Measurements from ENCODE around the gene MARK3. TPM values are rescaled to one million over a fixed set of nuclear protein-coding genes. Genes with fewer than 3 reads are reported as not detected.

Gene MARK3
- total and polyA plus RNA-seq, 5 experiments from 2014 or later = 26.8 to 128 (median 36.5) TPM

DNA sequence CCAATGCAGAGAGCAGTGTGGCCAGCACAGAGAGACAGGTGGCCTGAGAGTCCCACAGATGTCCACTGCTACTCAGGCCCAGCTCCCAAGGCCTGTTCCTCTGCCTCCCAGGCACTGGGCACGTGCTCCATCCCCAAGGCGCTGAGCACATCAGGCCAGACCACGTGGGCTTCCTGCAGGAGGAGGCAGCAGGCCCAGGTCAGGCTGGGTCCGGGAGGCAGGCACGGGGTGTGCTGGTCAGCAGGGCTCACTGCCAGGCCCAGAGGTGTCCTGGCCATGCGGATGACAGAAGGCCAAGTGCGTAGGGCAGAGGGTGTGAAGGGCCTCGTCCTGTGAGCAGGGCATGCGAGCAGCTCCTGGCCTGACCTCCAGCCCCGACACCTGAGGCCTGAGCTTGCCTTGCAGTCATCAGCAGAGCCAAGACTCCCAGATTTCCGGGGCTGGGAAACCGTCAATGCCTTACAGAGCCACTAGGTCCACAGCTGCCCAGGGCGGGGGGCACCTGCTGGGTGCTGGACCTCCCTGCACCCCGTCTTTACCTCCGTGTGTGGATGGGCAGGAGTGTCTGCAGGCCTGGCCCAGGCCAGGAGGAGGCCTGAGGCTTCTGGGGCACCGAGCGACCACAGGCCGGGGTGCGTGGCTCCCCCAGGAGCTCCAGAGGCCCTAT, 158.6 kb downstream of the MARK3 start:
- peak in 1 of 10 donors; percentile 55 for DNase-seq
- Mint-ChIP-seq H3K4me1 (peaks cover 0 to 4% (median 2%) of the 10 kb centered on the region in 4 donors), H3K27me3 (peaks cover 0 to 3% (median 0%) of the 10 kb centered on the region in 5 donors), H3K9me3 (no peaks in the 10 kb centered on the region), H3K4me3 (no peak overlapping the region), H3K27ac (no peak overlapping the region), H3K36me3 (no peaks in the 10 kb centered on the region)
- ATAC-seq = no peak
- POLR2A ChIA-PET = interaction anchor here (0.6 to 0.9 kb wide), 2 partner anchors 20 to 98 kb away, joined by 3 read pairs; no protein-coding TSS in a partner anchor

DNA sequence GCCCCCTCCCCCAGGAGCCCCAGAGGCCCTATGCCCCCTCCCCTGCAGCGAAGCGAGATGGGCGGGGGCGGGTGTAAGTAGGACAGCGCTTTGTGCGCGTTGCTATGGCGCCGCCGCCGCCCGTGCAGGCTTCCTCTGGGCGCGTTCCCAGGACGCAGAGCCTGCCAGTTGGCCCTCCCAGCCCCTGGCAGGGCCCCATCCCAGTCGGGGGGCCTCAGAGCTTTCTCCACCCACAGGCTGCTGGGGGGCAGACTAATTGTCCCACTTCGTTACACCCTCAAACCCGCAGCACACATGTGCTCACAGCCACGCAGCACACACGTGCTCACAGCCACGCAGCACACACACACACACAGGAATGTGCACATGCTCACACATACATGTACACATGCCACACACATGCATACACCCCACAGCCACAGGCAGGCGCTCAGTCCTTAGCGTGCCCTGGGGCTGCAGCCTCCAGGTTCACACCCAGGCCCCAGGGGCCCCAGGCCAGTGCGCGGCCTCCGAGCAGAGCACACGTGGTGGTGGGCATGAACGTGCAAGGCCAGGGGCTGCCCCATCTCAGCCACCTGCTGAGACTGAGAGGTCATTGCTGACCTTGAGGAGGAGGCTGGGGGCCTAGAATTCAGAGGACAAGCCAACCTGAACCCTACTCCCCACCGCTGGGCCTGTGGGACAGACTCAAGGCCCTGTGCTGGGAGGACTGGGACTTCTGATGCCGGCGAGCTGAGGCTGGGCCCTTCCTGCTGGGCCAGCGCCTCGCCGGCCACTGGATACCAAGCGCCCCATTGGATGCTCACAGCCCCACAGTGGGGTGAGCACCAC, 159.4 kb downstream of the MARK3 start:
- H3K36me3 Mint-ChIP-seq = no peaks in the 10 kb centered on the region
- POLR2A ChIA-PET = interaction anchor here (0.6 to 2.3 kb wide), 4 partner anchors 11 to 786 kb away, joined by 3 to 9 read pairs (median 4); partner anchors contain the start of gene TRMT61A

GRCh38 chr14:103545219-103545914, 160.2 kb downstream of the MARK3 start:
- peak overlapping the region in 1 of 10 donors; percentile 72 for H3K27ac Mint-ChIP-seq
- POLR2A ChIA-PET = interaction anchor here (0.7 to 2.3 kb wide), 4 partner anchors 12 to 787 kb away, joined by 3 to 9 read pairs (median 4); partner anchors contain the start of gene TRMT61A

More for the DNA sequence above, 159.4 kb downstream of the MARK3 start:
- Mint-ChIP-seq H3K27me3 (peaks cover 0 to 3% (median 0%) of the 10 kb centered on the region in 5 donors), H3K4me1 (peaks cover 0 to 2% (median 1%) of the 10 kb centered on the region in 4 donors), H3K9me3 (no peaks in the 10 kb centered on the region), H3K27ac (peak overlapping the region in 1 of 10 donors; percentile 27), H3K4me3 (no peak overlapping the region)
- DNase-seq = no peak
- ATAC-seq = no peak

GRCh38 chr14:103545915-103546651, 160.9 kb downstream of the MARK3 start:
- H3K9me3 Mint-ChIP-seq = no peaks in the 10 kb centered on the region
- POLR2A ChIA-PET = interaction anchor here (1.6 to 2.3 kb wide), 4 partner anchors 13 to 27 kb away, joined by 4 to 9 read pairs (median 6); partner anchors contain the start of genes BAG5, COA8 and TRMT61A
- no peak overlapping the region for H3K4me3 Mint-ChIP-seq
- no peaks in the 10 kb centered on the region for H3K36me3 Mint-ChIP-seq
- ATAC-seq (no peak), DNase-seq (no peak)
- H3K27me3 Mint-ChIP-seq = peaks cover 0 to 3% (median 0%) of the 10 kb centered on the region in 5 donors
- peak overlapping the region in 2 of 10 donors; percentile 46 to 72 for H3K27ac Mint-ChIP-seq
- H3K4me1 Mint-ChIP-seq = peaks cover 0 to 2% (median 1%) of the 10 kb centered on the region in 4 donors

More at GRCh38 chr14:103545219-103545914, 160.2 kb downstream of the MARK3 start:
- ATAC-seq (no peak), DNase-seq (no peak)
- H3K9me3 Mint-ChIP-seq = no peaks in the 10 kb centered on the region
- peaks cover 0 to 3% (median 0%) of the 10 kb centered on the region in 5 donors for H3K27me3 Mint-ChIP-seq
- H3K4me1 Mint-ChIP-seq = peaks cover 0 to 2% (median 1%) of the 10 kb centered on the region in 4 donors
- no peak overlapping the region for H3K4me3 Mint-ChIP-seq
- H3K36me3 Mint-ChIP-seq = no peaks in the 10 kb centered on the region

DNA sequence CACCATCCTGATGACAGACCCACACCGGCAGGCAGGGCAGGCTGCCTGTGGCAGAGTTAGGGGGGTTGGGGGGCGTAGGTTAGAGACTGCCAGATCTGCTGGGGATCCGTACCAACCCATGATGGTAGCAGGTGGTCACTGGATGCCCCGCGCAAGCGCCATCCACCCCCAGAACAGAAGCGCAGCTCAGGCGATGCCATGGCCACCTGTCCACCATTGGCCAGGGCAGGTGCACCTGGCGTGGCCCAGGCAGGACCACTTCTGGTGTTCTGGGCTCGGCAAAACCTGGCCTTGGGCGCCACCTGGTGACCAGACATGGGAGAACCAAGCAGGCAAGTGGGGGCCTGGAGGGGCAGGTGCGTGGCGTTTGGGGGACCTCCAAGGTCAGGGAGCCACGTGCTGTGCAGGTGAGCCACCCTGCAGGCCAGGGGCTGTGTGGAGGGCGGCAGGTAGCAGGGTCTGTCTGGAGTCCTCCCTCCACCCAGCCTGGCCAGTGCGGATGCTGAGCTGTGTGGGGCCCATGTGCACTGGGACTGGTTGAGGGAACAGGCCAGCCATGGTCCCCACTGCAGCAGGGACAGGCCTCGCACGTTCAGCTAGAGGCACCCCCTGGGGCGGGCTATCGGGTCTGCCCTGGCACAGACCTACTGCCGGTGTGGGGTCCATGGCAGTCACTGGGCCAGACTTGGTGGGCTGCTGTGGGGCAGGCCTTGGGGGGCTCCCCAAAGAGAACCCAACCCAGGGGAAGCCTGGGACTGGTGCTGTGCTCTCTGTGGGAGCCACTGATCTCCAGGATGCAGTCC, 161.6 kb downstream of the MARK3 start:
- Mint-ChIP-seq H3K9me3 (no peaks in the 10 kb centered on the region), H3K4me3 (no peak overlapping the region), H3K36me3 (peaks cover 0 to 2% (median 0%) of the 10 kb centered on the region in 3 donors), H3K27ac (no peak overlapping the region), H3K27me3 (peaks cover 0 to 3% (median 0%) of the 10 kb centered on the region in 5 donors), H3K4me1 (peaks cover 0 to 6% (median 5%) of the 10 kb centered on the region in 4 donors)
- POLR2A ChIA-PET = interaction anchor here (1.6 to 2.3 kb wide), 3 partner anchors 15 to 28 kb away, joined by 5 to 9 read pairs (median 8); partner anchors contain the start of genes BAG5, COA8 and TRMT61A
- ATAC-seq (peak; percentile 88 to 93), DNase-seq (peak; percentile 67 to 88 (median 76))

DNA sequence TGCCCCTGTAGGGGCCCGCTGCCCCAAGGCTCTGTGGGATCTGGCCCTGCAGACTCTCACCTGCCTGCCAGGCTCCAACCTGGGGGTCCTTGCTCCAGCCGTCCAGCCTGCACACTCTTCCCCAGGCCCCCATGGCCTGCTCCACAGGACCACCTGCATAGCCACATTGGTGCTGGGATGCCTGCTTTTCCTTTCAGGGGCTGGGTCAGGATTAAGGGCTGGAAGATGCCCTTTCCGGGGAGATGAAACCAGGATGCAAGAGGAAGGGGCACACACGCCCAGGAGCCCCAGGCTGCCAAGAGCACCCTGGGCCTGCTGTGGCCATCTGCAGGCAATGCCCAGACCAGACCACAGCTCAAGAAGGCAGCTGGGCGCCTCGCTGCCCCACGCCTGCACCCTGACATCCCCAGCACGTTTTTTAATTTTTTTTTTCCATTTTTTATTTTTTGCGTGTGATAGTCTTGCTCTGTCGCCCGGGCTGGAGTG, 162.3 kb downstream of the MARK3 start:
- peaks cover 0 to 3% (median 0%) of the 10 kb centered on the region in 3 donors for H3K36me3 Mint-ChIP-seq
- POLR2A ChIA-PET = interaction anchor here (1.0 to 2.1 kb wide), 2 partner anchors 15 to 19 kb away, joined by 4 to 8 read pairs; partner anchors contain the start of genes BAG5 and COA8
- ATAC-seq = no peak
- no peak overlapping the region for H3K27ac Mint-ChIP-seq
- H3K27me3 Mint-ChIP-seq = peaks cover 0 to 3% (median 0%) of the 10 kb centered on the region in 5 donors
- H3K9me3 Mint-ChIP-seq = no peaks in the 10 kb centered on the region
- peaks cover 0 to 8% (median 6%) of the 10 kb centered on the region in 4 donors for H3K4me1 Mint-ChIP-seq
- no peak for DNase-seq
- H3K4me3 Mint-ChIP-seq = no peak overlapping the region

- DNase-seq (no peak), ATAC-seq (no peak)
- POLR2A ChIA-PET = interaction anchor here (1.0 to 2.1 kb wide), 2 partner anchors 14 to 20 kb away, joined by 4 to 8 read pairs; partner anchors contain the start of genes BAG5 and COA8
- peaks cover 0 to 4% (median 0%) of the 10 kb centered on the region in 3 donors for H3K36me3 Mint-ChIP-seq
- H3K27ac Mint-ChIP-seq = no peak overlapping the region
- H3K9me3 Mint-ChIP-seq = no peaks in the 10 kb centered on the region
- peaks cover 0 to 14% (median 6%) of the 10 kb centered on the region in 4 donors for H3K4me1 Mint-ChIP-seq
- H3K27me3 Mint-ChIP-seq = peaks cover 0 to 3% (median 0%) of the 10 kb centered on the region in 5 donors
- H3K4me3 Mint-ChIP-seq = no peak overlapping the region
Observed at GRCh38 chr14:103547941-103548462, 162.8 kb downstream of the MARK3 start.

- Mint-ChIP-seq H3K4me1 (peaks cover 0 to 17% (median 7%) of the 10 kb centered on the region in 4 donors), H3K36me3 (peaks cover 0 to 6% (median 0%) of the 10 kb centered on the region in 3 donors), H3K9me3 (no peaks in the 10 kb centered on the region), H3K4me3 (no peak overlapping the region), H3K27me3 (peaks cover 0 to 2% (median 0%) of the 10 kb centered on the region in 5 donors), H3K27ac (peak overlapping the region in 2 of 10 donors; percentile 20 to 27)
- DNase-seq (no peak), ATAC-seq (no peak)
- POLR2A ChIA-PET = interaction anchor here (1.0 kb wide), 1 partner anchor 20 kb away, joined by 4 read pairs; no protein-coding TSS in a partner anchor
Observed at GRCh38 chr14:103548463-103549351, 163.5 kb downstream of the MARK3 start.

- Mint-ChIP-seq H3K27me3 (peaks cover 0 to under 1% (median 0%) of the 10 kb centered on the region in 5 donors), H3K4me1 (peaks cover 2 to 18% (median 7%) of the 10 kb centered on the region in 4 donors), H3K4me3 (no peak overlapping the region), H3K36me3 (peaks cover 0 to 6% (median 0%) of the 10 kb centered on the region in 3 donors), H3K9me3 (no peaks in the 10 kb centered on the region), H3K27ac (no peak overlapping the region)
- ATAC-seq (no peak), DNase-seq (no peak)
- POLR2A ChIA-PET = interaction anchor here (0.6 to 1.2 kb wide), 2 partner anchors 12 to 22 kb away, joined by 3 read pairs; no protein-coding TSS in a partner anchor
Observed at GRCh38 chr14:103549361-103550311, 164.4 kb downstream of the MARK3 start.
